Uterus (tissue), 2 donors: Measurements from ENCODE around the gene RCHY1.
"Not testable (repeated sequence)": the region's sequence is repeated elsewhere in the genome, so short reads cannot be mapped to it uniquely, and the experiment has no call there.

Experiments
- POLR2A ChIP-seq, 2 donors: fragments of 450-650 bp; IDR thresholded peaks; one replicate each; pipeline ENCODE4 v1.6.1; 2016; ENCODE audit warnings: antibody characterized with exemption in 2 of 2, mild to moderate bottlenecking in 1 of 2, moderate library complexity in 1 of 2
- TF ChIP-seq, protein P1 (sequence below), 4 experiments: fragments of 200-600 bp in 2 of 4; fragments of 450-650 bp in 2 of 4; sonication (generic) in 2 of 4; IDR thresholded peaks; one replicate each; pipeline ENCODE4 v1.5.1; 2016 to 2019; ENCODE audit warnings: antibody characterized with exemption in 4 of 4, mild to moderate bottlenecking in 2 of 4, moderate library complexity in 1 of 4

DNA sequence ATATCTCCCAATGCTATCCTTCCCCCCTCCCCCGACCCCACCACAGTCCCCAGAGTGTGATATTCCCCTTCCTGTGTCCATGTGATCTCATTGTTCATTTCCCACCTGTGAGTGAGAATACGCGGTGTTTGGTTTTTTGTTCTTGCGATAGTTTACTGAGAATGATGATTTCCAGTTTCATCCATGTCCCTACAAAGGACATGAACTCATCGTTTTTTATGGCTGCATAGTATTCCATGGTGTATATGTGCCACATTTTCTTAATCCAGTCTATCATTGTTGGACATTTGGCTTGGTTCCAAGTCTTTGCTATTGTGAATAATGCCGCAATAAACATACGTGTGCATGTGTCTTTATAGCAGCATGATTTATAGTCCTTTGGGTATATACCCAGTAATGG lies 5.2 kb upstream of the RCHY1 start:
- TF ChIP-seq, protein P1, sequence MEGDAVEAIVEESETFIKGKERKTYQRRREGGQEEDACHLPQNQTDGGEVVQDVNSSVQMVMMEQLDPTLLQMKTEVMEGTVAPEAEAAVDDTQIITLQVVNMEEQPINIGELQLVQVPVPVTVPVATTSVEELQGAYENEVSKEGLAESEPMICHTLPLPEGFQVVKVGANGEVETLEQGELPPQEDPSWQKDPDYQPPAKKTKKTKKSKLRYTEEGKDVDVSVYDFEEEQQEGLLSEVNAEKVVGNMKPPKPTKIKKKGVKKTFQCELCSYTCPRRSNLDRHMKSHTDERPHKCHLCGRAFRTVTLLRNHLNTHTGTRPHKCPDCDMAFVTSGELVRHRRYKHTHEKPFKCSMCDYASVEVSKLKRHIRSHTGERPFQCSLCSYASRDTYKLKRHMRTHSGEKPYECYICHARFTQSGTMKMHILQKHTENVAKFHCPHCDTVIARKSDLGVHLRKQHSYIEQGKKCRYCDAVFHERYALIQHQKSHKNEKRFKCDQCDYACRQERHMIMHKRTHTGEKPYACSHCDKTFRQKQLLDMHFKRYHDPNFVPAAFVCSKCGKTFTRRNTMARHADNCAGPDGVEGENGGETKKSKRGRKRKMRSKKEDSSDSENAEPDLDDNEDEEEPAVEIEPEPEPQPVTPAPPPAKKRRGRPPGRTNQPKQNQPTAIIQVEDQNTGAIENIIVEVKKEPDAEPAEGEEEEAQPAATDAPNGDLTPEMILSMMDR (IDR thresholded peaks at IDR 0.05) = not testable (repeated sequence)
- TF ChIP-seq POLR2A (IDR thresholded peaks at IDR 0.05) = not testable (repeated sequence)
